ENCODE data around the gene WDR72. TPM values are rescaled to one million over a fixed set of nuclear protein-coding genes. Genes with fewer than 3 reads are reported as not detected.

WDR72 gene
- total and polyA plus RNA-seq, 4 donors: 6.1 to 55.4 (median 17.0) TPM

- no peaks in the 10 kb centered on the region for H3K36me3 ChIP-seq (ENCODE audit: control insufficient read depth in 4 of 4, insufficient read depth in 3 of 4, low read depth in 1 of 4, low read length in 3 of 4)
- no peak overlapping the region for H3K9ac ChIP-seq (ENCODE audit: low read depth in 1 of 2, low read length in 2 of 2)
- TF ChIP-seq SP1 (IDR thresholded peaks at IDR 0.05) (no peak), EGR1 (IDR thresholded peaks at IDR 0.05; ENCODE audit: low read depth in 2 of 2) (no peak), HNF4A (conservative IDR thresholded peaks at IDR 0.05) (no peak), MAX (IDR thresholded peaks at IDR 0.05) (no peak), ZBTB33 (IDR thresholded peaks at IDR 0.05) (no peak), TAF1 (conservative IDR thresholded peaks at IDR 0.05) (no peak), RAD21 (IDR thresholded peaks at IDR 0.05) (peak; percentile 21 to 44), RXRA (IDR thresholded peaks at IDR 0.05) (no peak), HNF4G (IDR thresholded peaks at IDR 0.05) (no peak)
- peak overlapping the region in 1 of 2 donors; percentile 5 for H3K27ac ChIP-seq (ENCODE audit: low read depth in 1 of 2, low read length in 2 of 2)
- 40% methylated on average over 5 of the region's 5 CpGs for WGBS
- H3K27me3 ChIP-seq (ENCODE audit: control insufficient read depth in 4 of 4, insufficient read depth in 4 of 4, low read length in 3 of 4): no peaks in the 10 kb centered on the region
- DNase-seq (ENCODE audit: low spot score): no peak
- H3K4me3 ChIP-seq (ENCODE audit: low read depth in 1 of 3, low read length in 3 of 3): no peak overlapping the region
- H3K9me3 ChIP-seq (ENCODE audit: control insufficient read depth in 4 of 4, low read length in 3 of 4): no peaks in the 10 kb centered on the region
- peaks cover 3 to 15% (median 9%) of the 10 kb centered on the region in 4 donors for H3K4me1 ChIP-seq (ENCODE audit: control insufficient read depth in 4 of 4, insufficient read depth in 4 of 4, low read length in 3 of 4)
These were observed 286.6 kb downstream of the WDR72 start for GRCh38 chr15:53472883-53473282.

- Histone ChIP-seq H3K27ac (ENCODE audit: low read depth in 1 of 2, low read length in 2 of 2) (no peak overlapping the region), H3K9ac (ENCODE audit: low read depth in 1 of 2, low read length in 2 of 2) (no peak overlapping the region), H3K36me3 (ENCODE audit: control insufficient read depth in 4 of 4, insufficient read depth in 3 of 4, low read depth in 1 of 4, low read length in 3 of 4) (no peaks in the 10 kb centered on the region), H3K9me3 (ENCODE audit: control insufficient read depth in 4 of 4, low read length in 3 of 4) (no peaks in the 10 kb centered on the region), H3K4me1 (ENCODE audit: control insufficient read depth in 4 of 4, insufficient read depth in 4 of 4, low read length in 3 of 4) (peaks cover 3 to 15% (median 9%) of the 10 kb centered on the region in 4 donors), H3K27me3 (ENCODE audit: control insufficient read depth in 4 of 4, insufficient read depth in 4 of 4, low read length in 3 of 4) (no peaks in the 10 kb centered on the region), H3K4me3 (ENCODE audit: low read depth in 1 of 3, low read length in 3 of 3) (no peak overlapping the region)
- no peak for DNase-seq (ENCODE audit: low spot score)
- TF ChIP-seq SP1 (IDR thresholded peaks at IDR 0.05) (no peak), ZBTB33 (IDR thresholded peaks at IDR 0.05) (no peak), YY1 (IDR thresholded peaks at IDR 0.05) (no peak), FOXA2 (IDR thresholded peaks at IDR 0.05) (no peak), RAD21 (IDR thresholded peaks at IDR 0.05) (no peak), RXRA (IDR thresholded peaks at IDR 0.05) (no peak), JUND (IDR thresholded peaks at IDR 0.05) (no peak), NR2F2 (IDR thresholded peaks at IDR 0.05) (no peak), EGR1 (IDR thresholded peaks at IDR 0.05; ENCODE audit: low read depth in 2 of 2) (no peak), REST (IDR thresholded peaks at IDR 0.05) (no peak), HNF4A (conservative IDR thresholded peaks at IDR 0.05) (no peak), GABPA (IDR thresholded peaks at IDR 0.05 in 1 of 2, conservative IDR thresholded peaks at IDR 0.05 in 1 of 2) (no peak), MAX (IDR thresholded peaks at IDR 0.05) (no peak), FOXA1 (IDR thresholded peaks at IDR 0.05) (no peak), HNF4G (IDR thresholded peaks at IDR 0.05) (no peak), CTCF (IDR thresholded peaks at IDR 0.05; ENCODE audit: low read depth, low read length, missing input control) (no peak), TAF1 (conservative IDR thresholded peaks at IDR 0.05) (no peak)
- 88% methylated on average over 3 of the region's 3 CpGs for WGBS
These were observed 287.3 kb downstream of the WDR72 start for GRCh38 chr15:53472210-53472609.

All from liver (tissue), 9 donors.